ENCODE results near the gene FAM9C.

DNA sequence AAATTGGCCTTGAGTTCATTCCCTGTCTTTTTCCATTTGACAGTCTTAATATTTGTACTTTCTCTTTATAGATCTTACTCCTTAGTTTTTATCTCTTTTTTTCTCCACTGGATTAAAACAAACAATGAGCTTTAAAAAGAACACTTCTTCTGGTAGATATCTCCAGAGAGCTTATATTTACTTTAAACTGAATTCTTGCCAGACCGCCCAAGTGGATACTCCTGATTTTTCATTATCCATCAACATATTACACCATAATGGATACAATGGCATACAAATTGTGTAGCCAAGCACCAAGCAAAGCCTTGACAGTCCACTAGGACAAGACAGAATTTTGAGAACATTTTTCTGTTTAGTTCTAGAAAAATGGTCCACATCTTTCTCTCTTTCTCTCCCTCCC lies 50.6 kb downstream of the FAM9C start:
- TF ChIP-seq POLR2AphosphoS5 (IDR thresholded peaks at IDR 0.05; ENCODE audit: low read depth, low read length) = no peak
- no peak for TF ChIP-seq SRF (IDR thresholded peaks at IDR 0.05; ENCODE audit: low read depth)
- no peak for TF ChIP-seq CTCF (IDR thresholded peaks at IDR 0.05 in 2 of 3, conservative IDR thresholded peaks at IDR 0.05 in 1 of 3; ENCODE audit: borderline replicate concordance in 1 of 3, insufficient read depth in 1 of 3, low read depth in 2 of 3, low read length in 2 of 3)
- TF ChIP-seq, protein P1, sequence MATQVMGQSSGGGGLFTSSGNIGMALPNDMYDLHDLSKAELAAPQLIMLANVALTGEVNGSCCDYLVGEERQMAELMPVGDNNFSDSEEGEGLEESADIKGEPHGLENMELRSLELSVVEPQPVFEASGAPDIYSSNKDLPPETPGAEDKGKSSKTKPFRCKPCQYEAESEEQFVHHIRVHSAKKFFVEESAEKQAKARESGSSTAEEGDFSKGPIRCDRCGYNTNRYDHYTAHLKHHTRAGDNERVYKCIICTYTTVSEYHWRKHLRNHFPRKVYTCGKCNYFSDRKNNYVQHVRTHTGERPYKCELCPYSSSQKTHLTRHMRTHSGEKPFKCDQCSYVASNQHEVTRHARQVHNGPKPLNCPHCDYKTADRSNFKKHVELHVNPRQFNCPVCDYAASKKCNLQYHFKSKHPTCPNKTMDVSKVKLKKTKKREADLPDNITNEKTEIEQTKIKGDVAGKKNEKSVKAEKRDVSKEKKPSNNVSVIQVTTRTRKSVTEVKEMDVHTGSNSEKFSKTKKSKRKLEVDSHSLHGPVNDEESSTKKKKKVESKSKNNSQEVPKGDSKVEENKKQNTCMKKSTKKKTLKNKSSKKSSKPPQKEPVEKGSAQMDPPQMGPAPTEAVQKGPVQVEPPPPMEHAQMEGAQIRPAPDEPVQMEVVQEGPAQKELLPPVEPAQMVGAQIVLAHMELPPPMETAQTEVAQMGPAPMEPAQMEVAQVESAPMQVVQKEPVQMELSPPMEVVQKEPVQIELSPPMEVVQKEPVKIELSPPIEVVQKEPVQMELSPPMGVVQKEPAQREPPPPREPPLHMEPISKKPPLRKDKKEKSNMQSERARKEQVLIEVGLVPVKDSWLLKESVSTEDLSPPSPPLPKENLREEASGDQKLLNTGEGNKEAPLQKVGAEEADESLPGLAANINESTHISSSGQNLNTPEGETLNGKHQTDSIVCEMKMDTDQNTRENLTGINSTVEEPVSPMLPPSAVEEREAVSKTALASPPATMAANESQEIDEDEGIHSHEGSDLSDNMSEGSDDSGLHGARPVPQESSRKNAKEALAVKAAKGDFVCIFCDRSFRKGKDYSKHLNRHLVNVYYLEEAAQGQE (IDR thresholded peaks at IDR 0.05; ENCODE audit: low read depth) = no peak
- TF ChIP-seq EZH2 (IDR thresholded peaks at IDR 0.05) = no peak
- TF ChIP-seq RAD21 (IDR thresholded peaks at IDR 0.05; ENCODE audit: low read depth) = no peak
- no peak for TF ChIP-seq POLR2A (IDR thresholded peaks at IDR 0.05; ENCODE audit: borderline replicate concordance, extremely low read depth, insufficient read depth, insufficient read length)
- TF ChIP-seq ZNF274 (IDR thresholded peaks at IDR 0.05; ENCODE audit: low read depth, low read length) = no peak
- no peak for TF ChIP-seq EZH2phosphoT487 (IDR thresholded peaks at IDR 0.05; ENCODE audit: borderline replicate concordance)
- TF ChIP-seq JUND (IDR thresholded peaks at IDR 0.05) = no peak
